GM21515 (cell line): ENCODE data around the gene PPME1.

Experiments used
- ATAC-seq: cut with Tn5 transposase; IDR thresholded peaks from one replicate; pipeline ENCODE4 v1.9.1; 2021; ENCODE audit not compliant: unreplicated experiment

Gene PPME1

DNA sequence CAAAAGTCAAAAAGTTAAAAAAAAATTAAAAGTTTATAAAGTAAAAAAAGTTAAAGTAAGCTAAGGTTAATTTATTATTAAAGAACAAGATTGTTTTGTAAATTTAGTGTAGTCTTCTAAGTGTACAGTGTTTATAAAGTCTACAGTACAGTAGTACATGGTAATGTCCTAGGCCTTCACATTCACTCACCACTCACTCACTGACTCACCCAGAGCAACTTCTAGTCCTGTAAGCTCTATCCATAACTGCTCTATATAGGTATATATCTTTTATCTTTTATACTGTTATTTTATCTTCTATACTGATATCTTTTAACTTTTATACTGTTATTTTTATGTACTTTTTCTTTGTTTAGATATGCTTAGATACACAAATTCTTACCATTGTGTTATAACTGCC is 11.4 kb upstream of the PPME1 start:
- no peak for ATAC-seq

DNA sequence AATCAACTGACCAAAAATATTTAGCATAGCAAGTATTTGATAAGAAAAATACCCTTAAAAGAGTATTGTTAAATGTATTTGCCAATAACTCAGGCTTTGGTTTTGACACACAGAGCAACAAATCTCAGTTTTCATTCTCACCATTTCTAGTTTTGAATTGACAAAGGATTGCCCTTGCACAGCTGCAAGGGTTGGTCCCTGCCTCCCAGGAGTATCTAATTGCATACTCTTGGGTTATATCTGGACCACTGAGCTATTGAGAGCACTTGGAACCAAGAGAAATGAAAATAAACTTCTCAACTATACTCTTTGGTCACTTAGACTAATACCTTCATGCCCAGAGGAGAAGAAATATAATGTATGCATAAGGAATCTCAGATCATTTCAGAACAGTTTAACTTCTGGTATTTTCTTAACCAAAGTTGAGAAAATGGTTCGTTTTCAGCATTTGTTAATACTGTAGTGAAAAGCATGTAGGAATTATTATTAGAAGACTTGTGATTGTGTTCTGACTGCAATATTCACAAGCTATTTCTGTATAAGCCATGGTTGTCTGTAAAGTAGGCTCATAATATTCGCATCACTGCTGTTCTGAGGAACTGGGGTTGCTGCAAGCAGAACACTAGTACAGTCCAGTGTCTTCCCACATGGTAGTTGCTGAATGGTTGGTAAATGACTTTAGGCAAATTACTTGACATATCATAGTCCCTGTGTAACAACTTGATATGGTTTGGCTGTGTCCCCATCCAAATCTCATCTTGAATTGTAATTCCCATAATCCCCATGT is 8.2 kb upstream of the PPME1 start:
- peak; percentile 65 for ATAC-seq

DNA sequence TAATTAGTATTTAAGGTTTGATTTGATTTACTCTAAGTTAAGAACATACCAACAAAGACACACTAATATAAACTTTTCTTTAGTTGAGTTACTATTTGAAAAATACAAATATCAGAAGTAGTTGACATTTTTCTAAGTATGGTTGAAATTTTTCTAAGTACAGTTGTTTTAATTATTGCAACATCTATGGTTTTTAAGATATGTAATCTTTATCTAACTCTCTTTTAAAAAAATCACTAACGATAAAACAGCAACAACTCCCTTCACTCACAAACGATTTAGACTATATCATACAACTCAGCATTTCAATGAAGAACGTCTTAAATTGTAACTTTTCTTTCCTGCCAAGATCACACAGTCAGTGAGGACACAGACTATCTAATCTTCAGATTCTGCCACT is 2.3 kb upstream of the PPME1 start:
- no peak for ATAC-seq

DNA sequence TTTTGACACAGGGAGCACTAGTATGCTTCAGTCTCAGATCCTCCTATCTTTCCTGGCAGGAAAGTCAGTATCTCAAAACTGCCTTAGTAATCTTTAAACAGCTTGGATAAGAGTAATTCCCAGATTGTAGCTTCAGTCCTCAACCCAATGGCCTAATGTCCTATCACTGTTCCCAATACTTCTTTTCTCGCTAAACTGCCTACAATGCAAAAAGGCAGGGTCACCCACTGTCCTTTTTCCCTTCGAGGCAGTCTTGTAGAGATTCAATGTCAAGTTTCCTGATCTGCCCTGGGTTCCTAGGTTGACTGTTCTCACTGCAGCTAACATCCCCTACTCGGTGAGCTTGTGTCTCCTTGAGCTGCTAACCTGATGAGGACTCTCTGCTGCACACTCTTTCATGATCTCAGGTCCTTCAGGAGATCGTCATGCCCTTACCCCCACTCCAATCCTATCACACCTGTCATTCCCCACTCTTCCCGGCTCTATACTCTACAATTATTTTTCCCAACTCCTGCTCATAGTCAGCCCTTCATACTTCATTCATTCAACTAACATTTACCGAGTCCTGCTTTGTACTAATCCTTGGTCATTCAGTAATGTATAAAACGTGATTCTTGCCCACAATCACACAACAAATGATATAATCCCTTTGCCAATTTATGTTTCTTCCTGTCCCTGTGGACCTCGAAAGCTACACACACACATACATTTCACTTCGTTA is 1.2 kb upstream of the PPME1 start:
- no peak for ATAC-seq

DNA sequence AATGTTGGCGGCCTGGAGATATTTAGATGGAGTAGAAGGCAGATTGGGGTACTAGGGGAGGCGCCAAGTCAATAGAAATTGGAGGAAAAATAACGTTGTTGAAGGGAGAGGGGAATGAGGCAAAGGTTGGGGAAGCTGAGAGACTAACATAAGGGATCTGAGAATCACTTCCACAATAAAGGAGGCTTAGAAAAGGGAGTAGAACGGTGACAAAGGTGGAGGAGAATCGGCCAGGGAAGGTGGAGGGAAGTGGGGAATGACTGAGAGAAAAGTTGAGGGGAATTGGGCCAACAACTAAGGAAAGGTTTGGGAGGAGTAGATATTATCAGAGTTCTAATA is 510 bp downstream of the PPME1 start:
- no peak for ATAC-seq

DNA sequence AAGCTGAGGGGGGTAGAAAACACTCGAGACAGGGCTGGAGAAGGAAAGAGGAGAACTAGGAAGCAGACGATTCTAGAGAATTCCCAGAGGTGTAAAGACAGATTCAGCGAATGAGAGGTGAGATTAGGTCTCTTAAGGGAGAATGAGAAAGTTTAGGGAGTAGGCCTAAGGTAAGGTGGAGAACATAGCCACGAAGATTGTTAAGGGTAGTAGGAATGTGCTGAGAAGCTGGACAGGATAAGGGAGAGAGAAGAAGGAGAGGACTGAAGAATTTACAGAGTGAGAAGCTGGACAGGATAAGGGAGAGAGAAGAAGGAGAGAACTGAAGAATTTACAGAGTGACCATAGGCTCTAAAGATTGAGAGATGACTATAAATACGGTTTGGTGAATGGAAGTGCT is 908 bp downstream of the PPME1 start:
- no peak for ATAC-seq

DNA sequence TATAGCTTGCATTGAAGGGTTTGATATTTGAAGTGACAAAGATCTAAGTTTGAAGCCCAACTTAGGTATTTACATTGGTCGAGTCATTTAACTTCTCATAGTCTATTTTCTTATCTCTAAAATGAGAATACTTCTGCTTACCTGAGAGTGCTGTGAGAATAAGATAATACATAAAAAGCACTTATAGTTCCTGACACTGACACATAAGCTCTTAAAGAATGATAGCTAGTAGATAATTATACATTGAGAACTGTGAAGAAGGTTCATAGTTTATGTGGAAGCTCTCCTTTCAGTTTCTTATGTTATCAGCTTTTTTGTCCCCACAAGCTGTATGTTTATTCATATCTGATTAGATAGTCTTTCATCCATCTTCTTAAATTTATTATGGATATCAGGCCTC is 4.8 kb downstream of the PPME1 start:
- ATAC-seq, result no peak

DNA sequence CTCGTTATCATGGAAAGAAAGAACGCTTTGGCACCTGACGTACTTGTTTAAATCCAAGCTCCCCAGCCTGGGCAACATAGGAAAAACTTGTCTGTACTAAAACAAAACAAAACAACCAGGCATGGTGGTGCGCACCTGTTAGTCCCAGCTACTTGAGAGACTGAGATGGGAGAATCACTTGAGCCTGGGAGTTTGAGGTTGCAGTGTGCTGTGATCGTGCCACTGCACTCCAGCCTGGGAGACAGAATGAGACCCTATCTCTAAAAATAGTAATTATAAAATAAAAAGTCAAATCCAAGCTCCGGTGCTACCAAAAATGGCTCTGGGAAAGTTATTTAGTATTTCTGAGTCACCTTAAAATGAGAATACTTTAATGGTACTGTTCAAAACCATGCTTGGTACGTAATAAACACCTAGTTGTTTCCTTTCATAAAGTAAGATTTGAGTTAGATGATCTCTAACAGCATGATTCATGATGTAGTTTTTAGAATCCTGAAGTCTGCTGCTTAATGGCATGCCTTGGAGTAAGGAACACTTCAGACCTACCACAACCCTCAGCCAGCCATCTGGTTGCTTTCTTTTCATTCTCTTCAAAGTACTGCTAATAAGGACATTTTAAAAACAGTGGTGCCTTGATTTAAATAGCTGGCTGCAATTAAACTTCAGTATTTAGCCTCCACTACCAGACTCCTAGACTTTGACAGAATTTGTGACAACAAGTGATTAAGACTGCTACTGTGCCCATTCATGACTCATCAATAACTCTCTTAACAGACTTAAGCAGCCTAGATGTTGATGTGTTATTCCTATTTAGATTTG is 8.4 kb downstream of the PPME1 start:
- no peak for ATAC-seq

DNA sequence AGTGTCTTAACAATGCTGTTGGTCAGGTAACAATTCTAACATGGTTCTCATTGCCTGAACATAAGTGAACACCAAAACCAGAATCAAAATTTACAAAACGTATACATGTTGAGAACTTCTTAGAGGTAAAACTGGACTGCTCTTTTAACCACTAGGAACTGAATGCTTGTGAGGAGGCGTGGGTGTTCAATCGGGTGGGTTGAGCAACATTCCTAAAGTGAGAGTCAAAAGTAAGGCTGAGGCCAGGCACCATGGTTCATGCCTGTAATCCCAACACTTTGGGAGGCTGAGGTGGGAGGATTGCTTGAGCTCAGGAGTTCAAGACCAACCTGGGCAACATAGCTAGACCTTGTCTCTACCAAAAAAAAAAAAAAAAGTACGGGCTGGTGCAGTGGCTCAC is 11.5 kb downstream of the PPME1 start:
- no peak for ATAC-seq

DNA sequence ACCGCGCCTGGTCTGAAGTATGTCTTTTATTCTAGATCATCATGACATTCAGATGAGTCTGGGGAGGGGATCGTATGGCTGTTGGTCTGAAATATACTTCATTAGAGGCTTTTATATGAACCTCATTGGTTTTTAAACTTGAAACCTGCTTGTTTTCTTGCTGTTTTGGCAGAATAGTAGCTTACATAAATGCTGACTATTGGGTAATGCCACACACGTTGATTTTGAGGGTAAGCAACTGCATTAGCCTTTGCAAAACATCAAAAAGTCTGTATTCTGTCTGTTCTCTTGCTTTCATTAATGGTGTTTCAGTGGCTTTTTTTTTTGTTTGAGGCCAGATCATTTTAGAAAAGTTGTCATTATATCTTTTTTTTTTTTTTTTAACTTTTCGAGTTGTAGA is 14.2 kb downstream of the PPME1 start:
- ATAC-seq, result no peak

DNA sequence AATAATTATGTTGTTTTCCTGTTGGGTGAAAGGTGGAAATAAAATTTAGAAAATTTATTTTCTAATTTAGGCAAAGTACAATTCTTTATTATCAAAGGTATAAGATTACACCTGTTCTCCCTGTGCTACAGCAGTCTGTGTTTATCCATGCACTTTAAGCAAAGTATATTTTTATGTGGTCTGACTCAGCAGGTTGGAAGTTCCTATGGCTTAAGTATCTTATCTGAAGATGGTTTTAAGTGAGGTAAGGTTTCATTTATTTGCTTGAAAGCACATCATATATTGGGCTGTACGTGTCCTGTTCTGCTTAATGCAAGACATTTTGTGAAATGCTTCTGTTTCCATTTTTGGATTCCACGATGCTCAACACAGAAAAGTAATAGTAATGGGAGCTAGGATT is 14.6 kb downstream of the PPME1 start:
- no peak for ATAC-seq

DNA sequence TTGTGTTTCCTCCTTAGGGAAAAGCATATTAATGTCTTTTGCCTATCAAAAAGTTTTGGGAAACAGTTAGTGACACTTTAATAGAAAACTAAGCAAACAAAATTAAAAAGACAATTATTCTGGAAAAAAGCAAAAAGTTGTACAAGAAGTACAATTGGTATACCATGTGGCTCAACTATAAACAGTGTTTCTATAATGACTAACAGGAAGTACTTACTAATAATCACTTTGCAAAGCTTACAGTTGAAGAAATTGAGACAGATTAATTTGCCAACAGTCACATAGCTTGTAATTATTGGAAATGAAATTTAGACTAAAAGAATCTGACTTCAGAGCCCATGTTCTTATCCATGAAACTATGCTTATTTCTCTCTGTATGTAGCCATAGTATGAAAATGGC is 24.7 kb downstream of the PPME1 start:
- no peak for ATAC-seq

DNA sequence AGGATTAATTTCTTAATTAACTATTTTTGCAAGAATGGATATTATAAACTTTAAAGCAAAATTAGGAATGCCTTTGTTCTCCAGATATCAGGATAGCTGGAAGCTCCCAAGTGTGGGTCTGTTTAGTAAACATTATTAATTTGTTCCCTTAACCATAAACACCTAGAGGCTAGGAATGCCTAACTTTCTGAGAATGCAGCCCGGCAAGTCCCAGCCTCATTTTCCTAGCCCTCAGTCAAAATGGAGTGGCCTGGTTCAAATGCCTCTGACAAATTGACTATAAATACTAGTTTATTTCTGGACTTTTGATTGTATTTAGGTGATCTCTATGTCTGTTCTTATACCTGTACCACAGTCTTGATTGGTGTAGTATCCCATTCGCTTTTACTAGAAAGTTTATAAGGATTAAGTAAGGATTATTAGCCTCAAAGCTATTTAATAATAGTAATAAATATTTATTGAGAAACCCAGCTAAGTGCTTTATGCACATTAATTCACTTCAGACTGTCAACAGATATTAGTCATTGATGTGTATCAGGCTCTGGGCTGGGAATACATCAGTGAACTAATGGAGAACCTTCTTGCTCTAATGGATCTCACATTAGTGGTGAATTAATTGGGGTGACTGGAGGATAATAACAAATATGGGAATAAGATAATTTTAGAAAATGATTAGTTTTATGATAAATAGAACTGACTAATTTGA is 25.8 kb downstream of the PPME1 start:
- ATAC-seq, result no peak

DNA sequence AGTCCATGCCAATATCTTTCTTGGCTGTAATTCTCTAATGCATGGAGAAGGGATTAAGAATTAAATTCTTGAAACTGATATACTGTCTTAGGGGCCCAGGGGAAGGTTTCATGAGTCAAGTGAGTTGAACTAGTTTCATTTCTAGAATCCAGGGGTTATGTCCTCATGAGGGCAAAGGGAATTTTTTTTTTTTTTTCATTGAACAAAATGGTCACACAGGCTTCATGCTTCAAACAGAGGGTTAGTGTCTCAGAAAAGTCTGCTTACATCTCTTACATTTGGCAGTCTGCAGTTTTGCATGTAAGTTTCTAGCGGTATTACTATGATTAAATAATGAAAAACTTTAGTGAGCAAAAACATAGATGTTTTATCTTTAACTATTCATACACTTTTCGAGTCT is 32.9 kb downstream of the PPME1 start:
- no peak for ATAC-seq

DNA sequence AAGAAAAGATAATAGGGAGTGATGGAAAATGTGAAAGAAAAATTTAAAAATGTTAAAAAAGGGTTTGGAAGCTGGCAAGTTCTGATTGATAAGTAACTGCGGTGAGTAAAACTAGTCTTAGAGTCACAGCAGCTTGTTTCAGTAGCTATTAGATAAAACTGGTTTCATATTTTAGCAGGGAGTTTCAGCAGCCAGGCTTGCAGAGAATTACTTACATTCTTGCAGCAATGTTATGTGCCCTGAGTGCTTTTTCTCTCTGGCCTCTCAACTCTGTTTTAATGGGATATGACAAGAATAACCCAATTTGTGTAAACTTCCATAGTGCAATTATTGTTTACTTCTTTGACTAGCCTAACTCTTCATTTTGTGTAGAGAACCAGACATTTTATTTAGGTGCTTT is 33.6 kb downstream of the PPME1 start:
- no peak for ATAC-seq

DNA sequence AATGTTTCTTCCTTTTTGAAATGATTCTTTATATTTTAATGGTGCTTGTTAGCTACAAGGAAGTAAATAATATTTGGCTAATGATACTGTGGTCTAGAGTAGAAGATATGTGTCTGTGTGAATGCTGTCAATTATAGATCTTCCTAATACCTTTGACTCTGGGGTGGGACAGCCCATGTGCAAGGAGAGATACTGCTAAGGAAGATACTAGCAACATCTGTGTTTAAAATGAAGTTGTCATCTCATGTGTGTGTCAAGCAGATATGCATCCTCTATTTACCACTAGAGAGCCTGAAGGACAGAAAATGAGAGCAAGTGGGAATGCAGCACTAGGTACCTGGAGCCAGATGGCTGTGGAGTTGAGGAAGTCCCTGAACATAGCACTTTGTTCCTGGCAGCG is 34.1 kb downstream of the PPME1 start:
- no peak for ATAC-seq

DNA sequence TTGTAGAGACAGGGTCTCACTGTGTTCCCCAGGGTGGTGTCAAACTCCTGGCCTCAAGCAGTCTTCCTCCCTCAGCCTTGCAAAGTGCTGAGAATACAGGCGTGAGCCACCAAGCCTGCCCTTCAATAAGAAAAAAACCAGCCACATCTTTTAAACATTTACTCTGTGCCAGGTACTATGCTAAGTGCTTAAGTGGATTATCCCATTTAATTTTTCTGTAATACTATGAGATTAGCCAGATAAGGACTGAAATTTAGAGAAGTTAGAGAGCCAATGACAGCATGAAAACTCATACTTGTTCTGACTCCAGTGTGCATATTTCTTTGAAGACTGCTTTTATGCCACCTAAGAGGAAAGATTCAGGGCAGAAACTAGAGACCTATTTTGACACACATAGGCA is 35.7 kb downstream of the PPME1 start:
- no peak for ATAC-seq

DNA sequence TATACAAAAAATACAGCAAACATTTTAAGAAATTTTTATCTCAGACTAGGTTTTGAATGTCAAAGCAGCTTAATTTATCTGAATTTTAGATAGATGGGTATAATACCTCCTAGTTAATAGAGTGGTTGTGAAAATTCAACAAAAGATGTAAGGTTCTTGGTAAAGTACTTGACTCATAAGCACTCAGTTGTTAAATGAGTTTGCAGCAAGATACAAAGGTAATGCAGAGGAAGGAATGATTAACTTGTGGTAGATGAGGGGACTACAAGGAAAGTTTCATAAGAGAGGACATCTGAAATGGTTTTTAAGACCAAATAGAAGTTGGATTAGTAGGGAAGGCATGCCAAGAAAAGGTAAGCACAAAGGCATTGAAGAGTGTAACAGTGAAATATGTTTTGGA is 37.4 kb downstream of the PPME1 start:
- no peak for ATAC-seq

DNA sequence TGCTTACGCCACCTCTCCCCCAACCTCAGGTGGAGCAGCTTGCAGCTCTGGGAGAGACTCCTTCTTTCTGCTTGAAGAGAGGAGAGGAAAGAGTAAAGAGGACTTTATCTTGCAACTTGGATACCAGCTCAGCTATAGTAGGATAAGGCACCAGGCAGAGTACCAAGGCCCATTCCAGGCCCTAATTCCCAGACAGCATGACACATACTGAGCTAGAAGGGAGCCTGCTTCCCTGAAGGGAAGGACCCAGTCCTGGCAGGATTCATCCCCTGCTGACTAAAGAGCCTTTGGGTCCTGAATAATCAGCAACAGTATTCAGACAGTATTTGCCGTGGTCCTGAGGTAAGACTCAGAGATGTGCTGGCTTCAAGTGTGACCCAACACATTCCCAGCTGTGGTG is 41.4 kb downstream of the PPME1 start:
- ATAC-seq, result no peak

DNA sequence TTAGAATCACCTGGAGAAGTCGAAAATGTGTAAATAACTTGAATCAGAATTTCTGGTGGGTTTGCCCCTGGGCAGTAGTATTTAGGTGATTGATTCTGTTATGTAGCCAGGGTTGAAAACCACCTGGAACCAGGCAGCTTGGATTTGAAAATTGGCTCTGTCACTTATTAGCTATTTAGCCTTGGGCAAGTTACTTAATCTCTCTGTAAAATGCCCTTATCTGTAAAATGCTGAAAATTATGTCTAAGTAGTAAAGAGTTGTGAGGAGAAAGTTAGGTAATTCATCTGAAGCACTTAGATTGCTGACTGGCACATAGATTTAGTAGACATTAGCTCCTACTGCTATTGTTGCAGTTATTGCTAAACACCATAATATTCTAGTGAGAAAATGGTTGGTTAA is 49.3 kb downstream of the PPME1 start:
- ATAC-seq, result no peak

DNA sequence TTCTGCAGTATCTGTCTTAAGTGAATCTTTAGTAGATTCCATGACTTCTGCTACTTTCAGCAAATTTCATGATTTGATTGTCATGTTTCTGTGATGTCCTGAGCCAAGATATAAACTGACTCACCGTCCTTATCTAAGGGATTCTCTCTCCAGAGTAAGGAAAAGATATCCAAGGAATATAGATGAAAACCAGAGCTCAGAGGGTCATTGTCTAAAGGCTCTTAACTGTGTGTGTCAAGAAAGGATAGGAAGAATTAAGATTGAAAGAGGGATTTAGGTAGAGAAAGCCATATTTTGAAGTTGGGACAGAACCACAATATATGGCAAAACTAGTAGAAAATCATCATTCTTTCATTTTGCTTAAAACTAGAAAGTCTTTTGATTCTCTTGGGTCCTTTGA is 50.7 kb downstream of the PPME1 start:
- no peak for ATAC-seq
